HPDE6-E6E7 (cell line): Measurements from ENCODE around the gene ACOX1.

Experiments used
- DNase-seq: peaks from one replicate; pipeline ENCODE4 v3.0.0; 2011; ENCODE audit warnings: missing footprints; ENCODE audit errors: extremely low spot score

ACOX1 gene

GRCh38 chr17:75933808-75934207, 45.2 kb downstream of the ACOX1 start:
- DNase-seq: no peak

- DNase-seq: no peak
Measured at GRCh38 chr17:75932852-75933251, 46.1 kb downstream of the ACOX1 start.

GRCh38 chr17:75931062-75931461, 47.9 kb downstream of the ACOX1 start:
- no peak for DNase-seq

- DNase-seq: peak; percentile 58
Measured at GRCh38 chr17:75927286-75927922, 51.6 kb downstream of the ACOX1 start.

GRCh38 chr17:75926456-75926855, 52.5 kb downstream of the ACOX1 start:
- no peak for DNase-seq

GRCh38 chr17:75925912-75926311, 53.1 kb downstream of the ACOX1 start:
- no peak for DNase-seq

GRCh38 chr17:75925103-75925502, 53.9 kb downstream of the ACOX1 start:
- DNase-seq: no peak

- DNase-seq: no peak
Measured at GRCh38 chr17:75922963-75923874, 55.7 kb downstream of the ACOX1 start.

GRCh38 chr17:75922173-75922961, 56.6 kb downstream of the ACOX1 start:
- DNase-seq: no peak

- no peak for DNase-seq
Measured at GRCh38 chr17:75921596-75921995, 57.4 kb downstream of the ACOX1 start.

GRCh38 chr17:75920045-75920560, 58.9 kb downstream of the ACOX1 start:
- no peak for DNase-seq

GRCh38 chr17:75919611-75920010, 59.4 kb downstream of the ACOX1 start:
- DNase-seq: no peak

- DNase-seq: no peak
Measured at GRCh38 chr17:75917917-75918445, 61.0 kb downstream of the ACOX1 start.

GRCh38 chr17:75917141-75917916, 61.6 kb downstream of the ACOX1 start:
- no peak for DNase-seq

GRCh38 chr17:75915268-75915667, 63.7 kb downstream of the ACOX1 start:
- DNase-seq: no peak

- no peak for DNase-seq
Measured at GRCh38 chr17:75914643-75915267, 64.2 kb downstream of the ACOX1 start.

- DNase-seq: no peak
Measured at GRCh38 chr17:75913537-75914210, 65.3 kb downstream of the ACOX1 start.

- DNase-seq: no peak
Measured at GRCh38 chr17:75910699-75911098, 68.3 kb downstream of the ACOX1 start.

- no peak for DNase-seq
Measured at GRCh38 chr17:75909812-75910274, 69.1 kb downstream of the ACOX1 start.
